Stimulated activated CD4-positive, alpha-beta T cell treated with anti-CD3 and anti-CD28 coated beads, Interleukin-15, amount 100 ng/mL, for 24 hours (primary cell): ENCODE measurements around the gene MAP2K7.
"Not testable (repeated sequence)": the region's sequence is repeated elsewhere in the genome, so short reads cannot be mapped to it uniquely, and the experiment has no call there.

ENCODE experiments used
- DNase-seq: peaks from one replicate; pipeline ENCODE4 v3.0.0-alpha.2; 2020

Gene MAP2K7

GRCh38 chr19:7920519-7921301 lies 17.0 kb downstream of the MAP2K7 start:
- DNase-seq, result peak; percentile 100

GRCh38 chr19:7921302-7921966 lies 17.8 kb downstream of the MAP2K7 start:
- DNase-seq, result no peak

GRCh38 chr19:7921967-7922835 lies 18.5 kb downstream of the MAP2K7 start:
- no peak for DNase-seq

- DNase-seq, result no peak
These were observed 19.1 kb downstream of the MAP2K7 start for GRCh38 chr19:7922836-7923195.

GRCh38 chr19:7923295-7924191 lies 19.9 kb downstream of the MAP2K7 start:
- no peak for DNase-seq

- DNase-seq, result no peak
These were observed 20.6 kb downstream of the MAP2K7 start for GRCh38 chr19:7924241-7924640.

- DNase-seq, result no peak
These were observed 21.0 kb downstream of the MAP2K7 start for GRCh38 chr19:7924651-7925170.

- DNase-seq, result peak; percentile 86
These were observed 21.6 kb downstream of the MAP2K7 start for GRCh38 chr19:7925171-7925851.

GRCh38 chr19:7926021-7926726 lies 22.5 kb downstream of the MAP2K7 start, which contains the start of gene CTXN1:
Gene CTXN1, minus strand, starts transcription at chr19:7926135. Its CDS starts 597 bp downstream, at chr19:7925538.
- peak; percentile 82 for DNase-seq

GRCh38 chr19:7926727-7927604 lies 23.3 kb downstream of the MAP2K7 start:
- no peak for DNase-seq

GRCh38 chr19:7927605-7928333 lies 24.1 kb downstream of the MAP2K7 start:
- no peak for DNase-seq

- DNase-seq, result no peak
These were observed 24.6 kb downstream of the MAP2K7 start for GRCh38 chr19:7928334-7928706.

GRCh38 chr19:7928741-7929701 lies 25.3 kb downstream of the MAP2K7 start:
- DNase-seq, result peak; percentile 70

- DNase-seq, result not testable (repeated sequence)
These were observed 26.4 kb downstream of the MAP2K7 start for GRCh38 chr19:7930030-7930429.

- no peak for DNase-seq
These were observed 27.1 kb downstream of the MAP2K7 start for GRCh38 chr19:7930765-7931164.

- DNase-seq, result no peak
These were observed 27.8 kb downstream of the MAP2K7 start for GRCh38 chr19:7931221-7932061.
